Neural progenitor cell (in vitro differentiated cells): ENCODE results near the gene TBX18. TPM values are rescaled to one million over a fixed set of nuclear protein-coding genes. Genes with fewer than 3 reads are reported as not detected.

Experiments
- DNase-seq: peaks from one replicate; pipeline ENCODE4 v3.0.0-alpha.2; 2016; ENCODE audit warnings: low spot score
- H2AFZ ChIP-seq: fragments of 200-600 bp; sonication (generic); replicated peaks from 2 replicates; pipeline ENCODE4 v1.6.1; 2016; ENCODE audit warnings: antibody characterized with exemption
- H3F3A ChIP-seq: fragments of 200-600 bp; sonication (generic); 2 replicates; pipeline ENCODE4 v1.6.1; 2016; ENCODE audit warnings: antibody characterized with exemption, low read depth
- H3K27ac ChIP-seq: fragments of 200-600 bp; sonication (generic); 2 replicates; pipeline ENCODE4 v1.5.1; 2016; ENCODE audit warnings: mild to moderate bottlenecking
- H3K27me3 ChIP-seq: fragments of 200-600 bp; sonication (generic); 2 replicates; pipeline ENCODE4 v1.6.1; 2016; ENCODE audit warnings: mild to moderate bottlenecking, moderate library complexity
- H3K36me3 ChIP-seq: fragments of 200-600 bp; sonication (generic); 2 replicates; pipeline ENCODE4 v1.5.1; 2016
- H3K4me1 ChIP-seq: fragments of 200-600 bp; sonication (generic); 2 replicates; pipeline ENCODE4 v1.6.1; 2016; ENCODE audit warnings: mixed run types
- H3K4me2 ChIP-seq: fragments of 200-600 bp; sonication (generic); 2 replicates; pipeline ENCODE4 v1.6.1; 2016
- H3K4me3 ChIP-seq: fragments of 200-600 bp; sonication (generic); 2 replicates; pipeline ENCODE4 v1.5.1; 2016
- H3K79me2 ChIP-seq: fragments of 200-600 bp; sonication (generic); 2 replicates; pipeline ENCODE4 v1.6.1; 2016; ENCODE audit warnings: low read depth
- H3K9ac ChIP-seq: fragments of 200-600 bp; sonication (generic); 2 replicates; pipeline ENCODE4 v1.6.1; 2016
- H3K9me3 ChIP-seq: fragments of 200-600 bp; sonication (generic); 2 replicates; pipeline ENCODE4 v1.5.1; 2016; ENCODE audit warnings: low read depth
- H4K20me1 ChIP-seq: fragments of 200-600 bp; sonication (generic); 2 replicates; pipeline ENCODE4 v1.6.1; 2016; ENCODE audit warnings: low read depth
- H3K27ac Mint-ChIP-seq: 3 replicates; pipeline ENCODE4 v1.8.0; 2021; ENCODE audit warnings: mixed read lengths
- H3K27me3 Mint-ChIP-seq: 2 replicates; pipeline ENCODE4 v1.8.0; 2022; ENCODE audit warnings: low read depth, mild to moderate bottlenecking, inconsistent platforms, moderate library complexity, mixed read lengths; ENCODE audit not compliant: insufficient read depth
- H3K36me3 Mint-ChIP-seq: 3 replicates; pipeline ENCODE4 v1.8.0; 2021; ENCODE audit warnings: mixed read lengths
- H3K4me1 Mint-ChIP-seq: 3 replicates; pipeline ENCODE4 v1.8.0; 2021; ENCODE audit warnings: mixed read lengths
- H3K4me3 Mint-ChIP-seq: 3 replicates; pipeline ENCODE4 v1.8.0; 2021; ENCODE audit warnings: mild to moderate bottlenecking, moderate library complexity, mixed read lengths
- H3K9me3 Mint-ChIP-seq: 3 replicates; pipeline ENCODE4 v1.8.0; 2020; ENCODE audit warnings: mixed read lengths
- EZH2 ChIP-seq: fragments of 200-600 bp; sonication (generic); IDR thresholded peaks from 2 replicates; pipeline ENCODE4 v1.6.1; 2017; ENCODE audit warnings: antibody characterized with exemption, mild to moderate bottlenecking, moderate library complexity
- EZH2phosphoT487 ChIP-seq: fragments of 200-600 bp; sonication (generic); IDR thresholded peaks from 2 replicates; pipeline ENCODE4 v1.6.1; 2017; ENCODE audit warnings: antibody characterized with exemption
- total RNA-seq: library from RNA; depleted of rRNA; stranded (reverse); fragments of >200 nt; gene quantifications from 2 replicates; pipeline ENCODE4 v1.2.3, GENCODE V29; 2015; ENCODE audit warnings: low replicate concordance
- TF ChIP-seq, protein P1 (sequence below): fragments of 200-600 bp; sonication (generic); IDR thresholded peaks from 2 replicates; pipeline ENCODE4 v1.5.1; 2017; ENCODE audit warnings: antibody characterized with exemption, mild to moderate bottlenecking

The TBX18 gene
- total RNA-seq, 1 donor from 2014 or later, result not detected

DNA sequence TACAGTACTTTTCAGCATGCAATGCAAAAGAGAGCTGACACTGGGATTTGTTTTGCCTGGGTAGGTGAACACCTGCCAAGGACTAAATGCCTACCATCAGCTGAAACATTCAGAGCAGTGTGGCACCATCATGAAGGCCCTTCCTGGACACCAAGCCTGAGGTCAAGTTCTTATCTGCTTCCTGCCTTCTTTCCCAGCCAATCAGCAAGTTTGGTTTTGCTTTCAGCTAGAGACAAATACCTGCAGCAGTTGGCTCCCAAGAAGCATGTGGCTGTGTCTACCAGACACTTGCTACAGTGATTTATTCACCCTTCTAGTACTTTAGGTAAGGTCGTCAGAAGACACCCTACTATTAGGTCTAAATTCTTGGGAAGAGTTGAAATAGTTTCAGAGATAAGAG is 112.8 kb downstream of the TBX18 start:
- no peak overlapping the region for H2AFZ ChIP-seq
- H3K9ac ChIP-seq, result no peak overlapping the region
- DNase-seq, result no peak
- H3F3A ChIP-seq, result no peaks in the 10 kb centered on the region
- no peaks in the 10 kb centered on the region for H3K79me2 ChIP-seq
- no peaks in the 10 kb centered on the region for H3K9me3 ChIP-seq
- Mint-ChIP-seq H3K27ac (no peak overlapping the region), H3K4me1 (no peaks in the 10 kb centered on the region), H3K27me3 (no peaks in the 10 kb centered on the region), H3K4me3 (no peak overlapping the region), H3K36me3 (no peaks in the 10 kb centered on the region), H3K9me3 (no peaks in the 10 kb centered on the region)
- H3K4me2 ChIP-seq, result no peak overlapping the region
- no peak overlapping the region for H3K27ac ChIP-seq
- TF ChIP-seq, protein P1, sequence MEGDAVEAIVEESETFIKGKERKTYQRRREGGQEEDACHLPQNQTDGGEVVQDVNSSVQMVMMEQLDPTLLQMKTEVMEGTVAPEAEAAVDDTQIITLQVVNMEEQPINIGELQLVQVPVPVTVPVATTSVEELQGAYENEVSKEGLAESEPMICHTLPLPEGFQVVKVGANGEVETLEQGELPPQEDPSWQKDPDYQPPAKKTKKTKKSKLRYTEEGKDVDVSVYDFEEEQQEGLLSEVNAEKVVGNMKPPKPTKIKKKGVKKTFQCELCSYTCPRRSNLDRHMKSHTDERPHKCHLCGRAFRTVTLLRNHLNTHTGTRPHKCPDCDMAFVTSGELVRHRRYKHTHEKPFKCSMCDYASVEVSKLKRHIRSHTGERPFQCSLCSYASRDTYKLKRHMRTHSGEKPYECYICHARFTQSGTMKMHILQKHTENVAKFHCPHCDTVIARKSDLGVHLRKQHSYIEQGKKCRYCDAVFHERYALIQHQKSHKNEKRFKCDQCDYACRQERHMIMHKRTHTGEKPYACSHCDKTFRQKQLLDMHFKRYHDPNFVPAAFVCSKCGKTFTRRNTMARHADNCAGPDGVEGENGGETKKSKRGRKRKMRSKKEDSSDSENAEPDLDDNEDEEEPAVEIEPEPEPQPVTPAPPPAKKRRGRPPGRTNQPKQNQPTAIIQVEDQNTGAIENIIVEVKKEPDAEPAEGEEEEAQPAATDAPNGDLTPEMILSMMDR, result no peak
- no peak for TF ChIP-seq EZH2phosphoT487
- no peak for TF ChIP-seq EZH2
- no peak overlapping the region for H3K4me3 ChIP-seq
- H3K36me3 ChIP-seq, result no peaks in the 10 kb centered on the region
- no peaks in the 10 kb centered on the region for H3K27me3 ChIP-seq
- no peaks in the 10 kb centered on the region for H4K20me1 ChIP-seq
- H3K4me1 ChIP-seq, result peaks cover 4% of the 10 kb centered on the region

DNA sequence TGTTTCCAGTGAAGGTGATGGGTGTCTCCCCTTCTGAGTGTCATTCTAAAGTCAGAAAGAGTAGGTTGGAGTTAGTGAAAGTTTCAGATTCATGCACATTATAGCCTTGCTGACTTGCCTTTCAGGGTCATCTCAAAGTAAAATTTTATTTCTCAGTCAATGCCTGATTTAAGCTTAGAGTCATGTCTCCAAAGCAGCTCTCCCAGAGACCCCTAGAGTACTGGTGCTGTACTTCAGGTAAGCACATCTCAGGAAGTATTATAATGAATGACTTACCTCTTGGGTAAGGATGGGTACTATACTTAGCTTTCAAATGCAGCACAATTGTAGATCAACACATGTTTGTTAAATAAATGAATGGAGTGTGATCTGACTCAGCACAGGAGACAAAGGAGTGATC is 116.0 kb downstream of the TBX18 start:
- DNase-seq, result no peak
- Histone ChIP-seq H4K20me1 (no peaks in the 10 kb centered on the region), H3K4me3 (no peak overlapping the region), H3K27me3 (no peaks in the 10 kb centered on the region), H3F3A (no peaks in the 10 kb centered on the region), H3K4me1 (peaks cover 4% of the 10 kb centered on the region), H3K4me2 (no peak overlapping the region), H3K36me3 (no peaks in the 10 kb centered on the region), H3K27ac (no peak overlapping the region), H3K9ac (no peak overlapping the region), H2AFZ (no peak overlapping the region), H3K79me2 (no peaks in the 10 kb centered on the region), H3K9me3 (no peaks in the 10 kb centered on the region)
- Mint-ChIP-seq H3K27me3 (no peaks in the 10 kb centered on the region), H3K9me3 (no peaks in the 10 kb centered on the region), H3K4me3 (no peak overlapping the region), H3K4me1 (no peaks in the 10 kb centered on the region), H3K36me3 (no peaks in the 10 kb centered on the region), H3K27ac (no peak overlapping the region)
- no peak for TF ChIP-seq EZH2phosphoT487
- TF ChIP-seq EZH2, result no peak
- TF ChIP-seq, protein P1, result no peak

DNA sequence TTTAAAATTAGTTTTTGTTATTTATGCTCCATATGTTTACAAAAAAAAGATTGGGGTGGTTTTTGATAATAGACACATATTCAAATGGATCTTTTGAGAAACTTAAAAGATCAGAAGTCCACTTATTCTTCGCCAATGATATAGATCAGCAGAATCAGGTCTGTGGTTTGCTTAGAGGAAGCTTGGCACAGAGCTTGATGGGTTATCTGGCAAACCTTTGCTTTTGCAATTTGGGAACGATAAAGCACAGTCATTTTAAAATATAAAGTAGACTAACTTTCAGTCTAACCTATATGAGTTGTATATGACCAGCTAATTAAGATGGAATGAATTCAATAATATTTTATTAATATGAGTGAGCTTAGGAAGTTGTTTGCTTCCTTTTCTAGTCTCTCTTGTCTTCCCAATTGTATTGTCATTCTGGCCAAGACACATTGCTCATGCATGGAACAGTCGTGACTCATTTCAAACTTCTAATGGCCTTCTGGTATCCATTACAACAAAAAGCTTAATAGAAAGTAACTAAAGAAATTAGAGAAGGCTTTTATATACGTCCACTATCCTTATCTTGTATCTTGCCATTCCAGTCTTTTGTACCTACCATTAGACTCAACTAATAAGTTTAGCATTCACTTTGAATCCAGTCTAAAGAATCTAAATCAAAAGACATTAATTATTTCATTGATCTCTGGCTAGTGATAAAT is 118.7 kb downstream of the TBX18 start:
- Histone ChIP-seq H3K27ac (no peak overlapping the region), H3K9ac (no peak overlapping the region), H3K36me3 (no peaks in the 10 kb centered on the region), H3K27me3 (no peaks in the 10 kb centered on the region), H2AFZ (no peak overlapping the region), H3K4me1 (peaks cover 13% of the 10 kb centered on the region), H4K20me1 (no peaks in the 10 kb centered on the region), H3K4me3 (no peak overlapping the region), H3K4me2 (no peak overlapping the region), H3K9me3 (no peaks in the 10 kb centered on the region), H3K79me2 (no peaks in the 10 kb centered on the region), H3F3A (no peaks in the 10 kb centered on the region)
- Mint-ChIP-seq H3K27me3 (no peaks in the 10 kb centered on the region), H3K27ac (no peak overlapping the region), H3K4me1 (no peaks in the 10 kb centered on the region), H3K4me3 (no peak overlapping the region), H3K9me3 (no peaks in the 10 kb centered on the region), H3K36me3 (no peaks in the 10 kb centered on the region)
- TF ChIP-seq EZH2phosphoT487 (no peak), EZH2 (no peak)
- TF ChIP-seq, protein P1, result no peak
- no peak for DNase-seq
